Ascending aorta (tissue), 2 donors: ENCODE data around the gene KDF1. TPM values are rescaled to one million over a fixed set of nuclear protein-coding genes. Genes with fewer than 3 reads are reported as not detected.

Experiments used
- DNase-seq, 2 donors: peaks; one replicate each; pipeline ENCODE4 v3.0.0-alpha.2; 2019; ENCODE audit warnings: low spot score in 2 of 2
- H3K27ac ChIP-seq, 2 donors: fragments of 200-600 bp; sonication (generic); one replicate each; pipeline ENCODE4 v1.5.1; 2016 to 2017; ENCODE audit warnings: mild to moderate bottlenecking in 1 of 2
- H3K27me3 ChIP-seq: fragments of 200-600 bp; sonication (generic); one replicate; pipeline ENCODE4 v1.5.1; 2017
- H3K36me3 ChIP-seq, 2 donors: fragments of 200-600 bp; sonication (generic); one replicate each; pipeline ENCODE4 v1.5.1; 2016
- H3K4me1 ChIP-seq, 2 donors: fragments of 200-600 bp; sonication (generic); one replicate each; pipeline ENCODE4 v1.5.1; 2016 to 2017; ENCODE audit warnings: mild to moderate bottlenecking in 1 of 2
- H3K4me3 ChIP-seq, 2 donors: fragments of 200-600 bp; sonication (generic); one replicate each; pipeline ENCODE4 v1.5.1; 2016 to 2017; ENCODE audit warnings: mild to moderate bottlenecking in 1 of 2
- H3K9me3 ChIP-seq, 2 donors: fragments of 200-600 bp; sonication (generic); one replicate each; pipeline ENCODE4 v1.5.1; 2016
- CTCF ChIP-seq, 3 experiments: fragments of 200-600 bp in 2 of 3; fragments of 450-650 bp in 1 of 3; sonication (generic) in 2 of 3; IDR thresholded peaks; one replicate each; pipeline ENCODE4 v1.5.1; 2016 to 2019; ENCODE audit warnings: antibody characterized with exemption in 3 of 3, mild to moderate bottlenecking in 1 of 3, moderate library complexity in 1 of 3
- intact Hi-C: fragments of 100-400 bp; cut with DNase I; formaldehyde crosslinking; loops from one replicate; pipeline ENCODE4 v1.15.1; 2023
- total RNA-seq: library from RNA; depleted of rRNA; stranded (reverse); fragments of >200 nt; gene quantifications from one replicate; pipeline ENCODE4 v1.1.0, GENCODE V29; 2016

Gene KDF1
- total RNA-seq, 1 donor from 2014 or later, result not detected

- no peak for DNase-seq
- TF ChIP-seq CTCF (IDR thresholded peaks at IDR 0.05), result no peak
- Histone ChIP-seq H3K4me1 (no peaks in the 10 kb centered on the region), H3K4me3 (no peak overlapping the region), H3K9me3 (no peaks in the 10 kb centered on the region), H3K27ac (no peak overlapping the region), H3K36me3 (no peaks in the 10 kb centered on the region), H3K27me3 (no peaks in the 10 kb centered on the region)
- intact Hi-C loops, result no loop called here
These were observed 26.4 kb upstream of the KDF1 start for GRCh38 chr1:26986658-26987057.

- no peak for DNase-seq
- Histone ChIP-seq H3K27me3 (no peaks in the 10 kb centered on the region), H3K4me3 (no peak overlapping the region), H3K4me1 (no peaks in the 10 kb centered on the region), H3K27ac (no peak overlapping the region), H3K9me3 (no peaks in the 10 kb centered on the region), H3K36me3 (no peaks in the 10 kb centered on the region)
- TF ChIP-seq CTCF (IDR thresholded peaks at IDR 0.05), result no peak
- intact Hi-C loops, result no loop called here
These were observed 24.0 kb upstream of the KDF1 start for GRCh38 chr1:26984291-26984690.

- intact Hi-C loops, result no loop called here
- Histone ChIP-seq H3K4me1 (no peaks in the 10 kb centered on the region), H3K9me3 (no peaks in the 10 kb centered on the region), H3K27ac (no peak overlapping the region), H3K4me3 (no peak overlapping the region), H3K27me3 (no peaks in the 10 kb centered on the region), H3K36me3 (no peaks in the 10 kb centered on the region)
- TF ChIP-seq CTCF (IDR thresholded peaks at IDR 0.05), result no peak
- no peak for DNase-seq
These were observed 23.6 kb upstream of the KDF1 start for GRCh38 chr1:26983863-26984262.

- no peak for DNase-seq
- H3K27ac ChIP-seq, result no peak overlapping the region
- no peaks in the 10 kb centered on the region for H3K4me1 ChIP-seq
- intact Hi-C loops, result no loop called here
- H3K9me3 ChIP-seq, result no peaks in the 10 kb centered on the region
- H3K4me3 ChIP-seq, result no peak overlapping the region
- no peaks in the 10 kb centered on the region for H3K36me3 ChIP-seq
- no peaks in the 10 kb centered on the region for H3K27me3 ChIP-seq
- no peak for TF ChIP-seq CTCF (IDR thresholded peaks at IDR 0.05)
These were observed 21.0 kb upstream of the KDF1 start for GRCh38 chr1:26981146-26981846.

GRCh38 chr1:26978901-26979300, 18.6 kb upstream of the KDF1 start:
- no peak for DNase-seq
- H3K27ac ChIP-seq, result no peak overlapping the region
- H3K4me1 ChIP-seq, result no peaks in the 10 kb centered on the region
- no peak for TF ChIP-seq CTCF (IDR thresholded peaks at IDR 0.05)
- no peak overlapping the region for H3K4me3 ChIP-seq
- H3K36me3 ChIP-seq, result no peaks in the 10 kb centered on the region
- no peaks in the 10 kb centered on the region for H3K27me3 ChIP-seq
- no peaks in the 10 kb centered on the region for H3K9me3 ChIP-seq
- intact Hi-C loops, result no loop called here
